MM.1S (cell line): ENCODE measurements around the gene CHMP5.

ENCODE experiments used
- DNase-seq: peaks from one replicate; pipeline ENCODE4 v3.0.0-alpha.2; 2015
- H2AFZ ChIP-seq: fragments of 300-600 bp; sonication (generic); 2 replicates; pipeline ENCODE4 v1.6.0; 2016; ENCODE audit warnings: antibody characterized with exemption, low read length
- H3F3A ChIP-seq: fragments of 300-600 bp; sonication (generic); 2 replicates; pipeline ENCODE4 v1.6.1; 2016; ENCODE audit warnings: mild to moderate bottlenecking, antibody characterized with exemption, low read length, moderate library complexity, mixed read lengths; ENCODE audit not compliant: insufficient read depth
- H3K27ac ChIP-seq: fragments of 300-600 bp; sonication (generic); 2 replicates; pipeline ENCODE4 v1.5.1; 2016; ENCODE audit warnings: mild to moderate bottlenecking, low read length
- H3K27me3 ChIP-seq: fragments of 300-600 bp; sonication (generic); replicated peaks from 2 replicates; pipeline ENCODE4 v1.6.0; 2016; ENCODE audit warnings: low read length; ENCODE audit not compliant: insufficient read depth
- H3K36me3 ChIP-seq: fragments of 300-600 bp; sonication (generic); replicated peaks from 2 replicates; pipeline ENCODE4 v1.6.1; 2016; ENCODE audit warnings: mild to moderate bottlenecking, low read length, mixed read lengths; ENCODE audit not compliant: insufficient read depth
- H3K4me1 ChIP-seq: fragments of 300-600 bp; sonication (generic); 2 replicates; pipeline ENCODE4 v1.6.1; 2016; ENCODE audit warnings: low read length, mixed read lengths
- H3K4me2 ChIP-seq: fragments of 300-600 bp; sonication (generic); 2 replicates; pipeline ENCODE4 v1.6.0; 2016; ENCODE audit warnings: low read depth, low read length
- H3K4me3 ChIP-seq: fragments of 300-600 bp; sonication (generic); 2 replicates; pipeline ENCODE4 v1.5.1; 2016; ENCODE audit warnings: low read length, mixed read lengths
- H3K79me2 ChIP-seq: fragments of 300-600 bp; sonication (generic); 2 replicates; pipeline ENCODE4 v1.6.1; 2016; ENCODE audit warnings: mixed run types, low read length, mixed read lengths
- H3K9ac ChIP-seq: fragments of 300-600 bp; sonication (generic); 2 replicates; pipeline ENCODE4 v1.6.1; 2016; ENCODE audit warnings: low read length, mixed read lengths
- H3K9me2 ChIP-seq: fragments of 300-600 bp; sonication (generic); replicated peaks from 2 replicates; pipeline ENCODE4 v1.6.1; 2016; ENCODE audit warnings: mild to moderate bottlenecking, low read length, mixed read lengths; ENCODE audit not compliant: insufficient read depth
- H3K9me3 ChIP-seq: fragments of 300-600 bp; sonication (generic); replicated peaks from 2 replicates; pipeline ENCODE4 v1.6.1; 2016; ENCODE audit warnings: mild to moderate bottlenecking, low read length, mixed read lengths; ENCODE audit not compliant: insufficient read depth
- H4K20me1 ChIP-seq: fragments of 300-600 bp; sonication (generic); 2 replicates; pipeline ENCODE4 v1.6.1; 2016; ENCODE audit warnings: mild to moderate bottlenecking, low read length, moderate library complexity, mixed read lengths; ENCODE audit not compliant: insufficient read depth
- EZH2 ChIP-seq: fragments of 300-600 bp; sonication (generic); optimal IDR thresholded peaks from 2 replicates; pipeline ENCODE3; 2017; ENCODE audit warnings: low read depth, mild to moderate bottlenecking, antibody characterized with exemption, low read length, mixed read lengths
- EZH2phosphoT487 ChIP-seq: fragments of 300-600 bp; sonication (generic); IDR thresholded peaks from 2 replicates; pipeline ENCODE4 v1.6.1; 2018; ENCODE audit warnings: antibody characterized with exemption, low read length
- TF ChIP-seq, protein P1 (sequence below): fragments of 300-600 bp; sonication (generic); IDR thresholded peaks from 2 replicates; pipeline ENCODE4 v1.5.1; 2016; ENCODE audit warnings: antibody characterized with exemption, low read length, mixed read lengths

Gene CHMP5

DNA sequence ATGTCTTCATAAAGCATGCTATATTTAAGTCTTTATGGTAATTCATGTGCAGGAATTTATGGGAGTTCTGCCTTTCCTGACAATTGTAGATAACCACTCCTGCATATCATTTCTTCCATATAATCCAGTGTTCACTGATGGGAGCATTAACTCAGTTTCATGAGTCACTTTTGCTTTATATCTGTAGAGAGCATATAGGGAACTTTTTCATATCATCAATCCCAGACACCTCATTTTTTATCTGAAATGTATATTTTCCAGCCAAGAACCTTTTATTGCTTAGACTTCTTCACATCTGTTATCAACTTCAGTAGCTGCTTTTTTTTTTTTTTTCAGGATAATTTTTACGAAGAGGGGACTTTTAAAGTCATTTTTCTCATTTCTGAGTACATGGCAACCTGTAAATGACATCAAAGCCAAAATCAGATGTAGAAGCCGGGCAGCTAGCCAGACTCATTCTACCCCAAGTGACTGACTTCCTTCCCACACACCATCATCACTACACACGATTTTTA, 66.6 kb downstream of the CHMP5 start:
- Histone ChIP-seq H3F3A (no peaks in the 10 kb centered on the region), H4K20me1 (no peaks in the 10 kb centered on the region), H3K79me2 (peaks cover 3% of the 10 kb centered on the region; the same call in 1 of the 2 replicates), H3K9ac (no peak overlapping the region), H3K36me3 (peaks cover 14% of the 10 kb centered on the region), H3K9me2 (no peaks in the 10 kb centered on the region), H3K27me3 (no peaks in the 10 kb centered on the region), H3K27ac (no peak overlapping the region), H3K4me2 (no peak overlapping the region), H3K4me1 (no peaks in the 10 kb centered on the region), H3K4me3 (no peak overlapping the region), H3K9me3 (no peaks in the 10 kb centered on the region), H2AFZ (no peak overlapping the region)
- TF ChIP-seq, protein P1, sequence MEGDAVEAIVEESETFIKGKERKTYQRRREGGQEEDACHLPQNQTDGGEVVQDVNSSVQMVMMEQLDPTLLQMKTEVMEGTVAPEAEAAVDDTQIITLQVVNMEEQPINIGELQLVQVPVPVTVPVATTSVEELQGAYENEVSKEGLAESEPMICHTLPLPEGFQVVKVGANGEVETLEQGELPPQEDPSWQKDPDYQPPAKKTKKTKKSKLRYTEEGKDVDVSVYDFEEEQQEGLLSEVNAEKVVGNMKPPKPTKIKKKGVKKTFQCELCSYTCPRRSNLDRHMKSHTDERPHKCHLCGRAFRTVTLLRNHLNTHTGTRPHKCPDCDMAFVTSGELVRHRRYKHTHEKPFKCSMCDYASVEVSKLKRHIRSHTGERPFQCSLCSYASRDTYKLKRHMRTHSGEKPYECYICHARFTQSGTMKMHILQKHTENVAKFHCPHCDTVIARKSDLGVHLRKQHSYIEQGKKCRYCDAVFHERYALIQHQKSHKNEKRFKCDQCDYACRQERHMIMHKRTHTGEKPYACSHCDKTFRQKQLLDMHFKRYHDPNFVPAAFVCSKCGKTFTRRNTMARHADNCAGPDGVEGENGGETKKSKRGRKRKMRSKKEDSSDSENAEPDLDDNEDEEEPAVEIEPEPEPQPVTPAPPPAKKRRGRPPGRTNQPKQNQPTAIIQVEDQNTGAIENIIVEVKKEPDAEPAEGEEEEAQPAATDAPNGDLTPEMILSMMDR = no peak
- TF ChIP-seq EZH2phosphoT487 = no peak
- TF ChIP-seq EZH2 = no peak
- no peak for DNase-seq
